Neural cell (in vitro differentiated cells): ENCODE data around the gene TPCN1.

Source experiments
- EP300 ChIP-seq: fragments of 450-650 bp; conservative IDR thresholded peaks from 2 replicates; pipeline ENCODE4 v1.6.1; 2014; ENCODE audit warnings: antibody characterized with exemption, mild to moderate bottlenecking, moderate library complexity; ENCODE audit not compliant: poor library complexity, severe bottlenecking
- EZH2 ChIP-seq: fragments of 200-600, 300-800 bp; shearing (Covaris generic), sonication (generic); IDR thresholded peaks from 2 replicates; pipeline ENCODE4 v1.6.1; 2014; ENCODE audit warnings: antibody characterized with exemption, low read length, borderline replicate concordance, mild to moderate bottlenecking; ENCODE audit not compliant: insufficient read depth, poor library complexity, severe bottlenecking
- POLR2AphosphoS5 ChIP-seq: IDR thresholded peaks from 2 replicates; pipeline ENCODE4 v1.6.1; 2012
- REST ChIP-seq: IDR thresholded peaks from 2 replicates; pipeline ENCODE4 v1.6.1; 2012; ENCODE audit warnings: borderline replicate concordance
- SMC3 ChIP-seq: fragments of 450-650 bp; conservative IDR thresholded peaks from 2 replicates; pipeline ENCODE4 v1.6.1; 2014; ENCODE audit warnings: antibody characterized with exemption, mild to moderate bottlenecking, moderate library complexity; ENCODE audit not compliant: poor library complexity
- TF ChIP-seq, protein P1 (sequence below): fragments of 450-650 bp; IDR thresholded peaks from 2 replicates; pipeline ENCODE4 v1.5.1; 2014; ENCODE audit warnings: antibody characterized with exemption, mild to moderate bottlenecking, moderate library complexity; ENCODE audit not compliant: poor library complexity, severe bottlenecking

- no peak for TF ChIP-seq POLR2AphosphoS5
- TF ChIP-seq EZH2, result no peak
- TF ChIP-seq EP300, result no peak
- TF ChIP-seq, protein P1, sequence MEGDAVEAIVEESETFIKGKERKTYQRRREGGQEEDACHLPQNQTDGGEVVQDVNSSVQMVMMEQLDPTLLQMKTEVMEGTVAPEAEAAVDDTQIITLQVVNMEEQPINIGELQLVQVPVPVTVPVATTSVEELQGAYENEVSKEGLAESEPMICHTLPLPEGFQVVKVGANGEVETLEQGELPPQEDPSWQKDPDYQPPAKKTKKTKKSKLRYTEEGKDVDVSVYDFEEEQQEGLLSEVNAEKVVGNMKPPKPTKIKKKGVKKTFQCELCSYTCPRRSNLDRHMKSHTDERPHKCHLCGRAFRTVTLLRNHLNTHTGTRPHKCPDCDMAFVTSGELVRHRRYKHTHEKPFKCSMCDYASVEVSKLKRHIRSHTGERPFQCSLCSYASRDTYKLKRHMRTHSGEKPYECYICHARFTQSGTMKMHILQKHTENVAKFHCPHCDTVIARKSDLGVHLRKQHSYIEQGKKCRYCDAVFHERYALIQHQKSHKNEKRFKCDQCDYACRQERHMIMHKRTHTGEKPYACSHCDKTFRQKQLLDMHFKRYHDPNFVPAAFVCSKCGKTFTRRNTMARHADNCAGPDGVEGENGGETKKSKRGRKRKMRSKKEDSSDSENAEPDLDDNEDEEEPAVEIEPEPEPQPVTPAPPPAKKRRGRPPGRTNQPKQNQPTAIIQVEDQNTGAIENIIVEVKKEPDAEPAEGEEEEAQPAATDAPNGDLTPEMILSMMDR, result no peak
- no peak for TF ChIP-seq REST
- TF ChIP-seq SMC3, result no peak
These were observed 94.9 kb downstream of the TPCN1 start for GRCh38 chr12:113316155-113316554.
